Amniotic stem cell (primary cell): ENCODE data around the gene SH3BP2.

ENCODE experiments used
- DNase-seq: peaks from one replicate; lab custom pipeline; 2025; lab: John Stamatoyannopoulos, UW

SH3BP2 gene

GRCh38 chr4:2803624-2804448, 11.0 kb downstream of the SH3BP2 start:
- no peak for DNase-seq

- DNase-seq, result no peak
These were observed 11.6 kb downstream of the SH3BP2 start for GRCh38 chr4:2804449-2804972.

GRCh38 chr4:2804973-2805501, 12.2 kb downstream of the SH3BP2 start:
- no peak for DNase-seq

GRCh38 chr4:2805712-2806389, 13.0 kb downstream of the SH3BP2 start:
- no peak for DNase-seq

- no peak for DNase-seq
These were observed 13.8 kb downstream of the SH3BP2 start for GRCh38 chr4:2806390-2807355.

GRCh38 chr4:2807571-2807970, 14.7 kb downstream of the SH3BP2 start:
- DNase-seq, result no peak

- DNase-seq, result no peak
These were observed 15.1 kb downstream of the SH3BP2 start for GRCh38 chr4:2808001-2808400.

GRCh38 chr4:2809610-2810180, 16.8 kb downstream of the SH3BP2 start:
- DNase-seq, result no peak

- no peak for DNase-seq
These were observed 17.5 kb downstream of the SH3BP2 start for GRCh38 chr4:2810388-2810787.

GRCh38 chr4:2811830-2812611, 19.1 kb downstream of the SH3BP2 start:
- DNase-seq, result no peak

- no peak for DNase-seq
These were observed 19.9 kb downstream of the SH3BP2 start for GRCh38 chr4:2812612-2813354.

- no peak for DNase-seq
These were observed 20.8 kb downstream of the SH3BP2 start for GRCh38 chr4:2813446-2814405.

GRCh38 chr4:2814627-2815270, 21.9 kb downstream of the SH3BP2 start:
- no peak for DNase-seq

GRCh38 chr4:2816401-2816954, 23.6 kb downstream of the SH3BP2 start:
- DNase-seq, result no peak

GRCh38 chr4:2817137-2817536, 24.3 kb downstream of the SH3BP2 start:
- no peak for DNase-seq

- DNase-seq, result no peak
These were observed 24.9 kb downstream of the SH3BP2 start for GRCh38 chr4:2817701-2818350.

- no peak for DNase-seq
These were observed 25.6 kb downstream of the SH3BP2 start for GRCh38 chr4:2818351-2818939.
